Loucy (cell line): ENCODE measurements around the gene TMEM132E.

Experiments
- H2AFZ ChIP-seq: fragments of 200-600 bp; sonication (generic); 2 replicates; pipeline ENCODE4 v1.6.0; 2016; ENCODE audit warnings: antibody characterized with exemption, mild to moderate bottlenecking, low read length, moderate library complexity
- H3F3A ChIP-seq: fragments of 200-600 bp; 2 replicates; pipeline ENCODE4 v1.6.0; 2016; ENCODE audit warnings: antibody characterized with exemption, low read depth, mild to moderate bottlenecking
- H3K27me3 ChIP-seq: fragments of 200-600 bp; sonication (generic); 2 replicates; pipeline ENCODE4 v1.6.1; 2014; ENCODE audit warnings: low read length, mild to moderate bottlenecking; ENCODE audit not compliant: insufficient read depth, poor library complexity, severe bottlenecking
- H3K36me3 ChIP-seq: fragments of 200-600 bp; sonication (generic); 2 replicates; pipeline ENCODE4 v1.6.1; 2016; ENCODE audit warnings: low read length; ENCODE audit not compliant: insufficient read depth
- H3K4me1 ChIP-seq: fragments of 200-600 bp; sonication (generic); 2 replicates; pipeline ENCODE4 v1.5.1; 2014; ENCODE audit warnings: low read length, mild to moderate bottlenecking; ENCODE audit not compliant: insufficient read depth, poor library complexity, severe bottlenecking
- H3K4me2 ChIP-seq: fragments of 200-600 bp; sonication (generic); 2 replicates; pipeline ENCODE4 v1.6.0; 2014; ENCODE audit warnings: antibody characterized with exemption, low read length, low read depth, mild to moderate bottlenecking; ENCODE audit not compliant: poor library complexity, severe bottlenecking
- H3K4me3 ChIP-seq: fragments of 200-600 bp; sonication (generic); 2 replicates; pipeline ENCODE4 v1.5.1; 2014; ENCODE audit warnings: low read length, mild to moderate bottlenecking, mixed read lengths; ENCODE audit not compliant: poor library complexity, severe bottlenecking
- H3K79me2 ChIP-seq: fragments of 200-600 bp; sonication (generic); 2 replicates; pipeline ENCODE4 v1.6.1; 2014; ENCODE audit warnings: low read length; ENCODE audit not compliant: insufficient read depth
- H3K9ac ChIP-seq: fragments of 200-600 bp; sonication (generic); 2 replicates; pipeline ENCODE4 v1.6.0; 2014; ENCODE audit warnings: mild to moderate bottlenecking, low read depth, low read length, moderate library complexity; ENCODE audit not compliant: poor library complexity, severe bottlenecking
- H3K9me2 ChIP-seq: fragments of 200-600 bp; sonication (generic); replicated peaks from 2 replicates; pipeline ENCODE4 v1.6.1; 2016; ENCODE audit warnings: low read depth, low read length, mixed read lengths
- H3K9me3 ChIP-seq: fragments of 200-600 bp; sonication (generic); 2 replicates; pipeline ENCODE4 v1.6.1; 2014; ENCODE audit warnings: mild to moderate bottlenecking, antibody characterized with exemption, low read length, low read depth; ENCODE audit not compliant: insufficient read depth
- H4K20me1 ChIP-seq: fragments of 200-600 bp; sonication (generic); 2 replicates; pipeline ENCODE4 v1.6.0; 2014; ENCODE audit warnings: antibody characterized with exemption, low read length, mild to moderate bottlenecking; ENCODE audit not compliant: insufficient read depth, poor library complexity, severe bottlenecking
- CTCF ChIP-seq: fragments of 200-600 bp; sonication (generic); conservative IDR thresholded peaks from 2 replicates; pipeline ENCODE4 v1.5.1; 2014; ENCODE audit warnings: mild to moderate bottlenecking, antibody characterized with exemption, low read length
- EZH2phosphoT487 ChIP-seq: fragments of 200-600 bp; IDR thresholded peaks from 2 replicates; pipeline ENCODE4 v1.6.1; 2018; ENCODE audit warnings: antibody characterized with exemption, mild to moderate bottlenecking, moderate library complexity, borderline replicate concordance

Gene TMEM132E

GRCh38 chr17:34656801-34657200 is 77.4 kb downstream of the TMEM132E start:
- Histone ChIP-seq H3K4me2 (no peak overlapping the region), H3K36me3 (no peaks in the 10 kb centered on the region)
- no peak for TF ChIP-seq CTCF
- no peak for TF ChIP-seq EZH2phosphoT487

GRCh38 chr17:34658811-34659560 is 79.6 kb downstream of the TMEM132E start:
- H3K4me1 ChIP-seq: no peaks in the 10 kb centered on the region
- H3K4me2 ChIP-seq: no peak overlapping the region
- H3K36me3 ChIP-seq: no peaks in the 10 kb centered on the region
- H3K79me2 ChIP-seq: no peaks in the 10 kb centered on the region
- H2AFZ ChIP-seq: no peak overlapping the region
- no peaks in the 10 kb centered on the region for H3K9me3 ChIP-seq
- no peak for TF ChIP-seq CTCF
- no peak for TF ChIP-seq EZH2phosphoT487
- no peaks in the 10 kb centered on the region for H3K9me2 ChIP-seq
- H3K27me3 ChIP-seq: no peaks in the 10 kb centered on the region
- no peaks in the 10 kb centered on the region for H4K20me1 ChIP-seq
- H3K4me3 ChIP-seq: no peak overlapping the region
- H3K9ac ChIP-seq: no peak overlapping the region
- H3F3A ChIP-seq: no peaks in the 10 kb centered on the region

More at GRCh38 chr17:34656801-34657200, 77.4 kb downstream of the TMEM132E start:
- H3K27me3 ChIP-seq: no peaks in the 10 kb centered on the region
- no peak overlapping the region for H3K4me3 ChIP-seq
- no peak overlapping the region for H2AFZ ChIP-seq
- H3K4me1 ChIP-seq: no peaks in the 10 kb centered on the region
- H4K20me1 ChIP-seq: no peaks in the 10 kb centered on the region
- no peaks in the 10 kb centered on the region for H3K9me3 ChIP-seq
- H3F3A ChIP-seq: no peaks in the 10 kb centered on the region
- no peaks in the 10 kb centered on the region for H3K79me2 ChIP-seq
- no peak overlapping the region for H3K9ac ChIP-seq
- H3K9me2 ChIP-seq: no peaks in the 10 kb centered on the region

- TF ChIP-seq CTCF (no peak), EZH2phosphoT487 (no peak)
- H3K4me3 ChIP-seq: no peak overlapping the region
- no peaks in the 10 kb centered on the region for H3K9me2 ChIP-seq
- no peaks in the 10 kb centered on the region for H4K20me1 ChIP-seq
- H2AFZ ChIP-seq: no peak overlapping the region
- H3K79me2 ChIP-seq: no peaks in the 10 kb centered on the region
- no peak overlapping the region for H3K9ac ChIP-seq
- H3K4me1 ChIP-seq: peaks cover 8% of the 10 kb centered on the region
- H3K36me3 ChIP-seq: no peaks in the 10 kb centered on the region
- no peaks in the 10 kb centered on the region for H3F3A ChIP-seq
- H3K27me3 ChIP-seq: no peaks in the 10 kb centered on the region
- H3K9me3 ChIP-seq: no peaks in the 10 kb centered on the region
- no peak overlapping the region for H3K4me2 ChIP-seq
Measured at GRCh38 chr17:34663714-34664113, 84.3 kb downstream of the TMEM132E start.
